Mesendoderm (in vitro differentiated cells): ENCODE data around the gene DAGLA.

Source experiments
- DNase-seq: peaks from one replicate; pipeline ENCODE4 v3.0.0; 2013
- H2AK5ac ChIP-seq: 2 replicates; pipeline ENCODE4 v1.6.1; 2013; ENCODE audit warnings: low read length, inconsistent platforms
- H2BK120ac ChIP-seq: 2 replicates; pipeline ENCODE4 v1.6.1; 2013; ENCODE audit warnings: low read depth, mild to moderate bottlenecking, low read length, moderate library complexity, mixed read lengths
- H2BK15ac ChIP-seq: replicated peaks from 2 replicates; pipeline ENCODE4 v1.6.1; 2013; ENCODE audit warnings: low read depth, mild to moderate bottlenecking, moderate library complexity
- H2BK5ac ChIP-seq: 2 replicates; pipeline ENCODE4 v1.6.1; 2013; ENCODE audit warnings: low read length, inconsistent platforms
- H3K18ac ChIP-seq: 2 replicates; pipeline ENCODE4 v1.6.1; 2013; ENCODE audit warnings: mild to moderate bottlenecking, low read length, mixed read lengths
- H3K23ac ChIP-seq: one replicate; pipeline ENCODE4 v1.6.1; 2013; ENCODE audit warnings: low read length
- H3K27ac ChIP-seq: 2 replicates; pipeline ENCODE4 v1.5.1; 2013; ENCODE audit warnings: low read depth, mild to moderate bottlenecking, inconsistent platforms, low read length, moderate library complexity
- H3K27me3 ChIP-seq: 2 replicates; pipeline ENCODE4 v1.6.1; 2013; ENCODE audit warnings: low read length, control low read depth, mild to moderate bottlenecking, inconsistent platforms; ENCODE audit not compliant: insufficient read depth, poor library complexity
- H3K36me3 ChIP-seq: 2 replicates; pipeline ENCODE4 v1.6.1; 2013; ENCODE audit warnings: low read length, inconsistent platforms; ENCODE audit not compliant: control insufficient read depth, insufficient read depth
- H3K4ac ChIP-seq: one replicate; pipeline ENCODE4 v1.6.1; 2013; ENCODE audit warnings: low read depth, mild to moderate bottlenecking, low read length, moderate library complexity
- H3K4me1 ChIP-seq: 2 replicates; pipeline ENCODE4 v1.6.1; 2013; ENCODE audit warnings: low read depth, low read length, inconsistent platforms; ENCODE audit not compliant: control insufficient read depth
- H3K4me2 ChIP-seq: 2 replicates; pipeline ENCODE4 v1.6.1; 2013; ENCODE audit warnings: low read length
- H3K4me3 ChIP-seq: 2 replicates; pipeline ENCODE4 v1.5.1; 2013; ENCODE audit warnings: mild to moderate bottlenecking, low read length
- H3K56ac ChIP-seq: one replicate; pipeline ENCODE4 v1.6.1; 2013; ENCODE audit warnings: low read length
- H3K79me1 ChIP-seq: 2 replicates; pipeline ENCODE4 v1.6.1; 2013; ENCODE audit warnings: low read length, inconsistent platforms
- H3K79me2 ChIP-seq: 2 replicates; pipeline ENCODE4 v1.6.1; 2013; ENCODE audit warnings: mild to moderate bottlenecking, low read length; ENCODE audit not compliant: control insufficient read depth, insufficient read depth
- H3K9ac ChIP-seq: 2 replicates; pipeline ENCODE4 v1.6.1; 2013; ENCODE audit warnings: low read length, inconsistent platforms
- H4K5ac ChIP-seq: one replicate; pipeline ENCODE4 v1.6.1; 2013; ENCODE audit warnings: low read length
- H4K8ac ChIP-seq: one replicate; pipeline ENCODE4 v1.6.1; 2013; ENCODE audit warnings: low read depth, mild to moderate bottlenecking, control low read depth, low read length, moderate library complexity
- WGBS: extraction: QIAGEN DNeasy Blood & Tissue Kit; methylation state at CpG from one replicate; pipeline ENCODE4 v1.1.7; 2013; ENCODE audit warnings: low lambda C conversion rate, missing lambda C conversion rate; ENCODE audit not compliant: insufficient coverage; ENCODE audit errors: extremely low coverage; 5-methylcytosine and 5-hydroxymethylcytosine counted together

Gene DAGLA

GRCh38 chr11:61779666-61780525 lies 99.7 kb downstream of the DAGLA start:
- Histone ChIP-seq H3K4ac (no peak overlapping the region), H3K4me2 (no peak overlapping the region), H2BK120ac (no peak overlapping the region), H3K56ac (no peak overlapping the region), H3K18ac (no peak overlapping the region), H3K27me3 (no peaks in the 10 kb centered on the region), H2BK5ac (no peak overlapping the region), H3K79me2 (no peaks in the 10 kb centered on the region), H3K9ac (no peak overlapping the region), H3K4me3 (no peak overlapping the region), H3K27ac (no peak overlapping the region), H3K4me1 (no peaks in the 10 kb centered on the region), H3K36me3 (no peaks in the 10 kb centered on the region), H3K23ac (no peak overlapping the region), H4K5ac (no peak overlapping the region), H2AK5ac (no peak overlapping the region), H4K8ac (no peak overlapping the region), H3K79me1 (no peaks in the 10 kb centered on the region), H2BK15ac (no peak overlapping the region)
- DNase-seq: no peak
- WGBS: no CpG with 5 or more reads among the region's 14 CpGs

GRCh38 chr11:61780581-61781162 lies 100.5 kb downstream of the DAGLA start:
- Histone ChIP-seq H3K4me2 (no peak overlapping the region), H3K27me3 (no peaks in the 10 kb centered on the region), H3K27ac (no peak overlapping the region), H3K56ac (no peak overlapping the region), H4K8ac (no peak overlapping the region), H3K4ac (no peak overlapping the region), H2AK5ac (no peak overlapping the region), H2BK120ac (no peak overlapping the region), H2BK5ac (no peak overlapping the region), H3K9ac (no peak overlapping the region), H3K18ac (no peak overlapping the region), H4K5ac (no peak overlapping the region), H3K79me2 (no peaks in the 10 kb centered on the region), H2BK15ac (no peak overlapping the region), H3K23ac (no peak overlapping the region), H3K4me1 (no peaks in the 10 kb centered on the region), H3K4me3 (no peak overlapping the region), H3K36me3 (no peaks in the 10 kb centered on the region), H3K79me1 (no peaks in the 10 kb centered on the region)
- WGBS: no CpG with 5 or more reads among the region's 9 CpGs
- DNase-seq: no peak

GRCh38 chr11:61781585-61781984 lies 101.4 kb downstream of the DAGLA start:
- H2AK5ac ChIP-seq: no peak overlapping the region
- H3K4me1 ChIP-seq: no peaks in the 10 kb centered on the region
- H3K79me1 ChIP-seq: no peaks in the 10 kb centered on the region
- no peak overlapping the region for H3K4ac ChIP-seq
- H2BK5ac ChIP-seq: no peak overlapping the region
- no peak overlapping the region for H3K27ac ChIP-seq
- no peak overlapping the region for H4K8ac ChIP-seq
- no peak overlapping the region for H3K9ac ChIP-seq
- no peak overlapping the region for H3K23ac ChIP-seq
- no peak overlapping the region for H3K4me3 ChIP-seq
- DNase-seq: no peak
- no peaks in the 10 kb centered on the region for H3K79me2 ChIP-seq
- H4K5ac ChIP-seq: no peak overlapping the region
- H2BK120ac ChIP-seq: no peak overlapping the region
- WGBS: no CpG with 5 or more reads among the region's 5 CpGs
- no peak overlapping the region for H3K56ac ChIP-seq
- H3K4me2 ChIP-seq: no peak overlapping the region
- H2BK15ac ChIP-seq: no peak overlapping the region
- no peaks in the 10 kb centered on the region for H3K27me3 ChIP-seq
- peaks cover under 1% of the 10 kb centered on the region for H3K36me3 ChIP-seq
- no peak overlapping the region for H3K18ac ChIP-seq

- Histone ChIP-seq H3K9ac (no peak overlapping the region), H3K79me2 (no peaks in the 10 kb centered on the region), H3K4ac (no peak overlapping the region), H2AK5ac (no peak overlapping the region), H3K27ac (no peak overlapping the region), H3K4me1 (no peaks in the 10 kb centered on the region), H2BK120ac (no peak overlapping the region), H3K4me3 (no peak overlapping the region), H2BK5ac (no peak overlapping the region), H3K36me3 (peaks cover 3% of the 10 kb centered on the region), H3K18ac (no peak overlapping the region), H4K8ac (no peak overlapping the region), H3K56ac (no peak overlapping the region), H2BK15ac (no peak overlapping the region), H3K79me1 (no peaks in the 10 kb centered on the region), H3K27me3 (no peaks in the 10 kb centered on the region), H4K5ac (no peak overlapping the region), H3K23ac (no peak overlapping the region), H3K4me2 (no peak overlapping the region)
- no CpG with 5 or more reads among the region's 3 CpGs for WGBS
- DNase-seq: no peak
Measured at GRCh38 chr11:61782299-61782698, 102.1 kb downstream of the DAGLA start.

- Histone ChIP-seq H3K79me1 (no peaks in the 10 kb centered on the region), H2BK15ac (no peak overlapping the region), H2AK5ac (no peak overlapping the region), H3K79me2 (no peaks in the 10 kb centered on the region), H3K4me1 (no peaks in the 10 kb centered on the region), H2BK120ac (no peak overlapping the region), H3K36me3 (peaks cover 5% of the 10 kb centered on the region), H3K27me3 (no peaks in the 10 kb centered on the region), H3K27ac (no peak overlapping the region), H4K5ac (no peak overlapping the region), H3K18ac (no peak overlapping the region), H3K23ac (no peak overlapping the region), H3K4me2 (no peak overlapping the region), H3K4me3 (no peak overlapping the region), H3K4ac (no peak overlapping the region), H3K9ac (no peak overlapping the region), H4K8ac (no peak overlapping the region), H3K56ac (no peak overlapping the region), H2BK5ac (no peak overlapping the region)
- WGBS: no CpG with 5 or more reads among the region's 11 CpGs
- no peak for DNase-seq
Measured at GRCh38 chr11:61782841-61783240, 102.7 kb downstream of the DAGLA start.
